22Rv1 (cell line): Measurements from ENCODE around the gene PLXNA4.

Experiments
- H3K27ac ChIP-seq: fragments of 450-650 bp; 2 replicates; pipeline ENCODE4 v1.5.1; 2017
- CTCF ChIP-seq: fragments of 450-650 bp; IDR thresholded peaks from 2 replicates; pipeline ENCODE4 v1.5.1; 2017; ENCODE audit warnings: mild to moderate bottlenecking
- ZFX ChIP-seq: fragments of 450-650 bp; IDR thresholded peaks from 2 replicates; pipeline ENCODE4 v1.6.1; 2017; ENCODE audit warnings: antibody characterized with exemption, borderline replicate concordance

PLXNA4 gene

DNA sequence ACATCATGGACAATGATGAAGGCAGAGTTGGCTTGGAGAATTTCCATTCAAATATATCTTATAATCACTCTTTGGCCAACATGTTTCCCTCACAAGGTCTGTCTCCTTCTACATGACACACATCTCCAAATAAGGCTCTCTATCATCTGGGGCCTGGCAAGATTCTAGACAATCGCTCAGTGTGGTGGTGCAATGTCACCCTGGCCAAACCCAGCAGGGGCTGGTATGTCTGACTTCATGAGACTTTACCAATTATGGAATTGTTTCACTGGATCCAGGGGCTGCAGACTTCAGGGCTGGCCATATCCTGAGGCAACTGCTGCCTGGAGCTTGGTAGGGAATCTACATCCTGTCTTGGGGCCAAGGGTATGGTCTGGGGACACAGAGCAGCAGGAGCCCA lies 319.0 kb downstream of the PLXNA4 start:
- H3K27ac ChIP-seq: no peak overlapping the region
- TF ChIP-seq CTCF (no peak), ZFX (no peak)

DNA sequence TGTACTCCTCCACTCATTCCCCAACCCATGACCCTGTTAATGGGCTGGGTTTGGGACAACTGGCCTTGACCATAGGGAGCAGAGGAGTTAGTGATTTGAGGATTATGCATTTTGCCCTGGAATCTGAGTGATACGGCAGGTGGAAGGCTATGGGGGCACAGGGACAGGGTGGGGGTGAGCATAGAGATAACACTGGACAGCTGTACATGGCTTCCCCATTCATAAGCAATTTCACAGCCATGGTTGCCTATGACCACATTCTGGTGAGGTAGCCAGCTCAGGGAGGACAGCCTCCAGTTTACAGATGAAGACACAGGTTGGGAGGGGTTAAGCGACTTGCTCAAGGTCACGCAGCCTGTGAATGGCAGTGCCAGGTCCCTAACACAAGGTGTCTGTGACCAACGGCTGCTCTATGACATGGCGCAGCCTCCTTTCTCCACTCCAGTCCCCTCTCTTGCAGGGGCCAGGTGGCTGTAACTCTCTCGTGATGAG lies 319.5 kb downstream of the PLXNA4 start:
- H3K27ac ChIP-seq: no peak overlapping the region
- TF ChIP-seq ZFX (no peak), CTCF (no peak)

- TF ChIP-seq ZFX (no peak), CTCF (no peak)
- no peak overlapping the region for H3K27ac ChIP-seq
These were observed 320.4 kb downstream of the PLXNA4 start for GRCh38 chr7:132255898-132256297.

DNA sequence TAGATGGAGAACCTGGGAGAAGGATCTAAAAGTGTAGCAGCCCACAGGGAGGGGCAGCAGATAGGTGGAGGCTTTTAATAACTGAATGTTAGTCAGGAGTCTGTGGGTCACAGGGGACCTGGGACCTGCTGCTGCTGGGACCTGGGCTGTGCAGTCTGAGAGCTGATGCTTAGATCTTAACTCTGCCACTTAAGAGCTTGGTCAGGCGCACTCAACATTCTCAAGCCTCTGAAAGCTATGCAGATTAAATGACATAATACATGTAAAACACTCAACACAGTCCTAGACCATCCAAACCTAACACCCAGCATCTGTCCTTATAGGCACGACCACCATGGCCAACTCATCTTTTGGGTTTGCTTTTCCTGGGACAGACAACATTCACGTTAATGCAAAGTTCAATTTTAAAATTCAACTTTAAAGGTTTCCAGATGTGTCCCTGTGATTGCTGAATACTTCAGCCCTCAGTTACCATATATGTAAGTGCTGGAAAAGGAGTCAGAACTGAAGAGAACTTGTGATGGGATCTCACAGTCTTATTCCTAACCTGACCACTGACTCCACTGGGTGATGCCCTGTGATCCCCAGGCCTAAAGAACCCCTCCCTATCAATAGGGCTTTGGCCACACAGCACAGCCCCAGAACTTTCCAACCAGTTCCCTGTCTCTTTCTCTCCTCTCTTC lies 321.0 kb downstream of the PLXNA4 start:
- H3K27ac ChIP-seq: no peak overlapping the region
- no peak for TF ChIP-seq ZFX
- no peak for TF ChIP-seq CTCF

DNA sequence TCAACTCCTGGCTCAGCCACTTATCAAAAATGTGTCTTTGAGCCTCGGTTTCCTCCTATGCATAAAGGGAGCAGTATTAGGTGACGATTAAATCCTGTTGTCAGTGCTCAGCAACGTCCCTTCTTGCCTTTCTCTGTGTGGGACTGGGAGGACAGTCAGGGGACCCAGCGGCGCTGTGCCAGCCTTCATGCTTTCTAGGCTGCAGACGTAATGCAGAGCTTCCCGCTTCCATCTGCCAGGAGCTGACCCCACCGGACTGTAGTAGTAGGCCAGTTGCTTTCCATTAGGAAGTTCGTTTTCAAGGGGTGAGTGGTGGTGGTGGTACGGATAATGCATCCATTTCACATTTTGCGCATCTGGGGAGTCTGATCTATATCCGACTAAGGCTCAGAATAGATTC lies 321.8 kb downstream of the PLXNA4 start:
- TF ChIP-seq CTCF (no peak), ZFX (no peak)

DNA sequence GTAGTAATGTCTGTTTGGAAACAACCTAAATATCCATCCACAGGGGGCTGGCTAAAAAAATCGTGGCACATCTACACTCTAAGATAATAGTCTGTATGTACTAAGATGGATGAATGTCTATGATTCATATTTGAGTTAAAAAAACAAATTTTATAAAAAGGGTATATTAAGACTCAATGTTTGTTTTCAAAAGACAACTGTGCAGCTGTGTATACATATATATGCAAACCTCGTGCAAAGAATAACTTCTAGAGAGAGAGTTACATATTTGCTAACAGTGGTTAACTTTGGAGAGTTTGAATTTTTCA lies 323.5 kb downstream of the PLXNA4 start:
- no peak overlapping the region for H3K27ac ChIP-seq
- TF ChIP-seq ZFX: no peak
- TF ChIP-seq CTCF: no peak

More for the DNA sequence above, 321.8 kb downstream of the PLXNA4 start:
- no peak overlapping the region for H3K27ac ChIP-seq

GRCh38 chr7:132251327-132251659 lies 325.0 kb downstream of the PLXNA4 start:
- TF ChIP-seq CTCF: no peak
- no peak for TF ChIP-seq ZFX
- peak overlapping the region; percentile 95 for H3K27ac ChIP-seq
